GM19238 (cell line): ENCODE data around the gene DTNBP1.
"Not testable (repeated sequence)": the region's sequence is repeated elsewhere in the genome, so short reads cannot be mapped to it uniquely, and the experiment has no call there.

Experiments used
- DNase-seq: peaks from one replicate; pipeline ENCODE4 v3.0.0; 2011; ENCODE audit warnings: low spot score; ENCODE audit not compliant: insufficient read length

DTNBP1 gene

DNA sequence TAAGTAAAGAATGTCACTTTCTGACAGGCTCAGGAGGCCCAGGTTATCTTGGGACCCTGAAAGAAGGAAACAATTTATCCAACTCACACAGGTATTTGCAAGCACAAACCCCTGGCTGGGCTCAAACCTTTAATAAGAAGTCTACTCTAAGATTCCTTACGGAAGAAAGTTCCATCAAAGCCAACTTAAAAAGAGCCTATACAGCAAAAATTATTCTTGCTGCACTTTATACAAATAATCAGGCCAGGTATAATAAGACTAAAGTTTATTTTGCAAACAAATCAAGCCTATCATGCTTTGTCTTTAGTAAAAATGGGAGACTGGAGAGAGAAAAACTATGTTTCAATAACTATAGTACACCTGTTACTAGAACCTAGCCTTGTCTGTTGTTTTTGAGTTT, 102.1 kb downstream of the DTNBP1 start:
- no peak for DNase-seq

DNA sequence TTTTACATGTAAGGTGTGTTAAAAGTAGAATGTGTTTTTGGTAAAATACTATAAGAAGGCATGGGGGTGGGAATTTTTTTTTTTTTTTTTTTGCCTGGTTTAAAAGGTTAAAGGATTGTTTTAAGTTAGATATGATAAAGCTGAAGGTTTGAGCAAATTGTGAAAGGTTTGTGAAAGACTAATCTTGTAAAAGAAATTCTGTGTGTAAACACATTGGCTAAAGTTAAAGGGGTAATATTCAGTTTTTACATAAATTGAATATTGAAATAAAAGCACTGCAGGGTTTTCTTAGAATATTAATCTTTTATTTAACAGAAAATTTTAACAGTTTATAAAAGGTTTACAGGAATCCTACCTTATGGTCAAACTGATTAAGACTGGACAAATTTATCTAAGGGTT, 105.7 kb downstream of the DTNBP1 start:
- DNase-seq: no peak

DNA sequence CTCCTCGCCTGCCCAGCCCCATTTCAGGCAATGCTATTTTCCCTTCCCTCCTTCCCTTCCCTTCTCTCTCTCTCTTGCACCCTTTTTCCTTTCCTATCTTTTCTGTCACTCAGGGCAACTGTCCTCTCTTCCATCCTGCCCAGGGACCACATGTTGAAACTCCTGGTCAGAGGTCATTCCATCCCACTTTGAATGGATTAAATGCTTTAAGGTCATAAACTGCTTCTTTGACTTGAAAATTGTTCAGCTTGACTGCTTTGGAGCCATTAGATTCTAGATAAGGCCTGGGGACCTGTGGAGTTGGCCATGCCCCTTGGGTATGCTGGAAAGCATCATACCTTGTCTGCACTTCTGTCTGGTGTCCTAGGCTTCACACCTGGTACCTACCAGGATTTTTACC, 106.1 kb downstream of the DTNBP1 start:
- no peak for DNase-seq

DNA sequence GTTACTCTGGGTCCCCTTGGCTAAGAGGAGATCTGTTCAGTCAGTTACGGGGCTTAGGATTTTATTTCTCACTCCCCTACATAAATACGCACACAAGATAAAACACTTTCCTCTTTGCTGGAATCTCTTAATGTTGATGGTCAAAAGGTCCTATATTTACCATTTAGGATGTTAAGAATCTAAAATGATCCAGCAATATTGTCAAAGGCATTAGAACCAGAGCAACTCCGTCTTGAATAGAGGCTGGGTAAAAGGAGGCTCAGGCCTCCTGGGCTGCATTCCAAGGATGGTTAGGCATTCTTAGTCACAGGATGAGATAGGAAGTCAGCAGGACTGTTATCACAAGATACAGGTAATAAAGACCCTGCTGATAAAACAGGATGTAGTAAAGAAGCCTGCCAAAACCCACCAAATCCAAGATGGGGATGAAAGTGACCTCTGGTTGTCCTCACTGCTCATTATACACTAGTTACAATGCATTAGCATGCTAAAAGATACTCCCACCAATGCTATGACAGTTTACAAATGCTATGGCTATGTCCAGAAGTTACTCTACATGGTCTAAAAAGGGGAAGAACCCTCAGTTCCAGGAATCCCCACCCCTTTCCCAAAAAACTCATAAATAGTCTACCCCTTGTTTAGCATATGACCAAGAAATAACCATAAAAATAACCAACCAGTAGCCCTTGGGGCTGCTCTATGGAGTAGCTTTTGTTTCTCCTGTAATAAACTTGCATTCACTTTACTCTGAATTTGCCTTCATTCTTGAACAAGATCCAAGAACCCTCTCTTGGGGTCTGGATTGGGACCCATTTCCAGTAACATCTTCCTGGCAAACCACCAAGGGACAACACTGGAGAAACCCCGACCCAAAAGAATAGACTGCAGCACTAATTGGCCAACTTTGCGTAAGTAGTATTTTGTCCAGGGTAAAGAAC, 107.5 kb downstream of the DTNBP1 start:
- no peak for DNase-seq

DNA sequence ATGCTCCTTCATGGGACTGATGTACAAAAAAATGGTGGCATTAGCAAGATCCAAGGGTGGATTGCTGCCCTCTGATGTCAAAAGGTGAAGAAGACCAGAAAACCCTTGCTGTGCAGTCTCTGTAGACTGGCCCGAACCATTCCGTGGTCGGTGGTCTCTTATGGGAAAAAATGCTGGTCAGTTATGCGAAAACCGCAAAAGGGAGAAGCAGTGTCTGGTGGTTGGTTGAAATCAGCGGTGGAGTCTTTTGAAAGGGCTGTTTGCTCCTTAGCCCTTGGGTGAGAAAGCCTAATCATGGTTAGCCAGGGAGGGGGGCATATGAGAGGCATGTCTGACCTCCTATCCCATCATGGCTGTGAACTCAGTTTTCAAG, 108.1 kb downstream of the DTNBP1 start:
- DNase-seq: no peak

DNA sequence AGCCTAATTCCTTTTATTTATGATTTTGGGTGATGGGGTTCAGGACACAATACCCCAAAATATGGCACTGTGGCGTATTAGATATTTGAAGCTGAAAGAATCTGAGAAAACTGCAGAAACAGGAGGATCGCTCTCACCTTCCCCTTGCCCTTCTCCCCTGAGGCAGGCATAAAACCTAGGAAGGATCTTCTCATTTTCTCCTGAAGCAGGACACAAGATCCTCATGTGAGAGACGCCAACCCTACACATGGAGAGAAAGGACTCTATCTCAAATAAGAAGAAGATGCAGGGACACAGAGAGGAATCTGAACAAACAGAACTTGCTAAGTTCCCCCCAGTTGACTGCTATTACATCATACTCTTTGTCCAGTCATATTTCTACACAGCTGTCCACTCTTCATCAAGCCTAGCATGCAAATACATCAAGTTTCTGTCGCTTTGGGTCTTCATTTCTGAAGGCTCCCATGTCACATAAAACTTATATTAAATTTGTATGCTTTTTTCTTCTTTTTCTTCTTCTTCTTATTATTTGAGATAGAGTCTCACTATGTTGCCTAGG, 109.0 kb downstream of the DTNBP1 start:
- no peak for DNase-seq

DNA sequence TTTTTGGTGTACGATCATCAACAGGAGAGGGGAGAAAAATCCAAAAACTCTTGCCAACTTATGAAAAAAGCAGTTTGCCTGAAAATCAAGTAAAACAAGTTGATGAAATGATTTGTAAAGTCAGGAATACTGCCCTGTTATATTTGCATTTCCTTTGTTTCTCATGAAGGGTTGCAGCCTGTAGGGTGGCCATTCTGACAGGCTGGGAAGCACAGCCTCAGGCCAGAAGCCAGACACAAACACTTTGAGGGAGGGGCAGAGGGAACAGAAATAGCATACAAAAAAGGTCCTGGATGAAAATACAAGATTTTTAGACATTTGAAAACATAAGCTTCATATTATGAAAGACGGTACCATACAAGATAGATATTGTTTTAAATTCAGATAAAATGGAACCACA, 109.8 kb downstream of the DTNBP1 start:
- DNase-seq: no peak

DNA sequence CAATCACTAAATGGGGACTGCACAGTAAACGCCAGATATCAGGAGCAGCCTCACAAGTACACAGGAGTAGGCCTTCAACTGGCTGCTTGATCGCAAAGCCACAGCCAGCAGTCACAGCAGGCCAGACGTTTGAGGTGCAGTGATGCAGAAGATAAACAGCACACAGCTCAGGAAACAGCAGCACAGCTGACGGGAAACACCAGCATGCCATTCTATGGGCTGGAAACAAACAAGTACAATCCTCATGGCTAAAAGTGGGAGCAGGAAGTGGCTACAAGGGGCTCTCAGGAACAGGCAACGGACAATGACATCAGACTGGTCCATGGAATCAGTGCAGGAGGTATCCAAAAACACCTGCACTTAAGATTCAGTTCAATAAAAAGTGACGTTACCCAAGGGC, 111.0 kb downstream of the DTNBP1 start:
- no peak for DNase-seq

DNA sequence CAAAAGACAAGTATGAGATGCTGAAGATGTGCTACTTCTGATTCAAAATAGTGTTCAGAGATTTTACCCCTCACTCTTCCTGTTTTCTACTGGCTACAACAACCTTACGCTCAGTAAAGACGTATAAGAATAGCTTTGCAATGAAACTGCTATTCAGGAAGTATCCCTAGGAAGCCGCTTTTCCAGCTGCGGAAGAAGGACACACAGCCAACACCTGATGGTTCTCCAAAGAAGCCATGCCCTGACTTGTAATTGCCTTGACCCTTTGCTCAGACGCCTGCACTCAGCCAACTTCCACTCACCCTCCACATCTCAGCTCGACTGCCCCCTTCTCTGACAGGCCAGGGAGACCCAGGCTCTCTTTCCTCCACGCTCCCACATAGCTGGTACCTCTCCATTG, 111.6 kb downstream of the DTNBP1 start:
- DNase-seq: no peak

DNA sequence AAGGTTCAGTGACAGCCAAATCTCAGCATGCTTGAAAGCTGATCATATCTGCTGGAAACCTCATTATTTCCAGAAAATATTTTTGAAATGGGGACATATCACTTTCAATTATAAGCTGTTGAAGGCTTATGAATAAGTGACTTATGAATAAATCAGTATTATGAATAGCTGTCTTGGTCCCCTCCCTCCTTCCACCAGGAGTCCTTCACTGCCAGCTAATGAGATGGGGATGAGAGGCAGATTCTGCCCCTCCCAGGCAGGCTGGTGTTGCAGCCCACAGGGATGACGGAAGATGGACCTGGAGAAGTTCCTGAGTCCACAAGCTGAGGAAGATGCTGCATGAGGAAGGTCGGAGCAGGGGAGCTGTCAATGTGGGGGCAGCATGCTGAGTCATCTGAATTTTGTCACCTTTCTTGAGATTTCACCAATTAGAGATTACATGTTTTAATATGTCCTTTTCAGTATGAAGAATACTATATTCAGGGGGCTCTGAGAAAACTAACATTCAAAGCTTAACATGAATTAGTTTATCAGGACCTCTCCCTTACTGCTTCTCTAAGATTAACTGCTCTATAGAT, 112.2 kb downstream of the DTNBP1 start:
- no peak for DNase-seq

DNA sequence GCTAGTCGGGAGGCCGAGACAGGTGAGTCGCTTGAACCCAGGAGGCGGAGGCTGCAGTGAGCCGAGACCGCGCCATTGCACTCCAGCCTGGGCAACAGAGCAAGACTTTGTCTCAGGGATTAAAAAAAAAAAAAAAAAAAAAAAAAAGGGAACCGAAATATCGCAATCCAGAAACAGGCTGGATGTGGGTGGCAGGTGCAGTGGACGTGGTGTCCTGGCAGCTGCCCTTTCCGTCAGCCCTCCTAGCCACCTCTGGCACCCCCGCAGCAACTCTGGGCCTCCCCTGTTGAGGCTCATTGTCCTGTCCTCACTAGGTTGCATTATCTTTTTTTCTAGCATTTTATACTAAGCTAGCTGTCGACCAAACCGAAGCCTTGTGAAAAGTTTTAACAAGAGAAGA, 113.5 kb downstream of the DTNBP1 start:
- DNase-seq: no peak

DNA sequence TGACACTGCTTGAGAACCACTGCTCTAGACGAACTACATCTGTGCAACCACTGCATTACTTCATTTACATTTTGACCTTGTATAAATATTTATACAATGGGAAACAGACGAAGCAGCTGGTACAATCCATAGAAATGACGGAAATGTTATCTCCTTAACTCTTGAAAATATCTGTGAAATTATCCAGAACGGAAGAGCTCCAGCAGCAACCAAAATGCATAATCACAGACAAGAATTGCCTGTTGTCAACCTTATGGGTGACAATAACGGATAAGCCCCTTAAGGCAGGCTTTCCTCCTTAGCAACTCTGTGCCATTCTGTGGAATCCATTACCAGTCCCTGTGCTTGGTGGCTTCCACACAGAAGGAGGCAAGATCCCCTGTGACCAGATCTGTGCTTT, 115.4 kb downstream of the DTNBP1 start:
- DNase-seq: no peak

DNA sequence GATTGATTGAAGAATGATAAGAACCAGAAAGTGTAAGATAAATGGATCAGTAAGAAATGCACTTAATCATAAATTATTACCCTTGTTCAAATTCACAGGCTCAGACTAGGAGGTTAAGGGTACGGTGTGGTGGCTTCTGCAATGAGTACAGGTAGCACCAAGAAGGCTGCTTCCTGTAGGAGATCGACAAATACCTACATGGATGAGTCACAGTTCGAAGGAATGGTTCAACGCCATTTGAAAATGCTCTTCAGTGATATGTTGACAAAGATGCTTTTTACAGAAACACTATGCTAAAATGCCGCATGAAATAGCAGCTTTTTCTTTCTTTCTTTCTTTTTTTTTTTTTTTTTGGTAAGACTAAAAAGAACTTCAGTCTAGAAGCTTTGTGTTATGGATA, 116.2 kb downstream of the DTNBP1 start:
- DNase-seq: no peak

DNA sequence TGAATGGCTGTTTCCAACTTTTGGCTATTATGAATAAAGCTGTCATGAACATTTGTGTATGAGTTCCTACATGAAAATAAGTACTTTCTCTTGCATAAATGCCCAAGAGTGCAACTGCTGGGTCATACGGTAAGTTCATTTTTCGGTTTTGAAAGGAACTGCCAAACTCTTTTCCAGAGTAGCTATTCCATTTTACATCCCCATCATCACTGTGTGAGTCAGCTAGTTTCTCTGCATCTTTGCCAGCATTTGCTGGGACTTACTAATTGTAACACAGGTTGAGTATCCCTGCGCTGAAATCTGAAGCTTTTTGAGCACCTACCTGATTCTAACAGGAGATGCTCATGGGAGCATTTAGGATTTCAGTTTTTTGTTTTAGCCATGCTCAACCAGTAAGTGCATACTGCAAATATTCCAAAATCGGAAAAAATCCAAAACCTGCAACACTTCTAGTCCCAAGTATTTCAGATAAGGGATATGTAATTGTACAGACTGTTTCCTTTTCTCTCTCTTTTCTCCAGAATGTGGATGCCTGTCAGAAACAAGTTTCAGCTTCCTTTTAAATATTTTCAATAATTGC, 118.4 kb downstream of the DTNBP1 start:
- no peak for DNase-seq

DNA sequence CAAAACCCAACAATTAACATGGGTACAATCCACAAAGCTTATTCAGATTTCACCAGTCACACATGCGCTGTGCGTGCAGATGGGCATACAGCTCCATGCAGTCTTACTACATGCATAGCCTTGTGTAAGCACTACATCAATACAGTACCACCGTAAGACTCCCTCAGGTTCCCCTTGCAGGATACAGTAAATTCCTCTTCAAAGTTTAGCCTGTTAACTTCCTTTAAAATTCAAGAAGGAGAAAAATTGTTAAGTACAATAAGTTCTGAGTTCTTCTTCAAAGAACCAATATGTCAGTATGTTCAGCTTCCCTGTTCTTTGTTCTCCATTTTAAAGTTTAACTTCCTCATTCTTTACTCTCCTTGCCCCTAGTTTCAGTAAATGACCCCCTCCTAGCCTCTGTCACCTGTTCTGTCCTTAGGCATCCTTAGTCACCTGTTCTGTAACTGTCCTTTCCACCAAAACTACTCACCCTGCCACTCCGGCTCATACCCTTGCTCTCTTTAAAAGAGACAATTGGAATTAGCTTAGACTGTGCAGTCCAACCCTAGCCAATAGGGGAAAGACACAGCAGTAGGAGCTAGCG, 119.4 kb downstream of the DTNBP1 start:
- not testable (repeated sequence) for DNase-seq

DNA sequence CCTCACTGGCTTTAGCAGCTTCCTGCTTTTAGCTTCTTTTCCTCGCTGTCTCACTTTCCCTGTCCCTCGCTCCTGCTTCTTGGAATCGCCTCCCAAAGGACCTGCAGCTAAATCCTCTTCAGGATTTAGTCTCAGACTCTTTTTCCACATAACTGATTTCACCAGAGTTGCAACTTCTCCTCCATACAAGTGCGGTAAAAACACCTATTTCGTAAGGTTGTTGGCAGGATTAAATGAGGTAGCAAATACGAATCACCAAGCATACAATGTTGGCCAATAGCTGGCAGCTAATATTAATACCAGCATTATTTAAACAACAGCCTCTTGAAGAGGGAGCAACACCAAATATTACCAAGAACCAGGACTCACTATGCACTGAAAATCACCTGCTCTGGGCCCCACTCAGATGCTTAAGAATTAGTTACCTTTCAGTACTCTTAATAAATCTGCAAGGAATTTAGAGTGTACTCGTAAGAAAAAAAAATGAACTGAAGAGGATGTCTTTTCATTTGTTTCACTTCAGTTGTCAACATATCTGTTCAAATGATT, 123.0 kb downstream of the DTNBP1 start:
- no peak for DNase-seq

DNA sequence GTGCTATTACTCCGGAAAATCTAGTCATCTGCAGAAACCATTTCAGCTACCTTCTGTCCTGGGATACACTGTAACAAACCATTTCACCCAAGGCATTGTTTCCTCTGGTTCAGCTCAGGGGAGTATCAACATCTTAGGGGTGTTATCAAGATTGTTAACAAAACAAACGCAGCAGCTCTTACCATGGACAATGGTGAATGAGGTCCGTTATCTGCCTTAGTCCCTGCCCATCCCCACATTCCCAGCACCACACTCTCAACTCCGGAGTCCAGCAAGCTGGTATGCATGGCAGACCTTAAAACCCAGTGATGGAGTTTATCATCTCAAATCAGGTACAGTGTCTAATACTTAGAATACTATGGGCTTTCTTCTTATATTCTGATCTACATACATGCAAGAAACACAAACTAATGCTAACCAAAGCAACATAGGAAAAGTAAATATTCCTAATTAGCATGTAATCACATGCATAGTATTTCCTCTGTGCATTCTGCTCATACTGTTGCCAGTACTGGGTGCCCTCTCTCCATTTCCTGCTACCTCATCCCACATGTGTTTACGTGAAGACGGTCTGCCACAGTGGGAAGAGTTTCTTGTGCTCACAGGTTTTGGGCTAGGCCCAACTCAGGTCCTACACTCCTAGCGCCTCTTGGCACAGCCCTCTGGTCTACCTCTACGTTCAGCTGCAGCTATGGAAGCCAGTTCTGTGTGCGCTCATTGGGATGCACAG, 123.9 kb downstream of the DTNBP1 start:
- no peak for DNase-seq

DNA sequence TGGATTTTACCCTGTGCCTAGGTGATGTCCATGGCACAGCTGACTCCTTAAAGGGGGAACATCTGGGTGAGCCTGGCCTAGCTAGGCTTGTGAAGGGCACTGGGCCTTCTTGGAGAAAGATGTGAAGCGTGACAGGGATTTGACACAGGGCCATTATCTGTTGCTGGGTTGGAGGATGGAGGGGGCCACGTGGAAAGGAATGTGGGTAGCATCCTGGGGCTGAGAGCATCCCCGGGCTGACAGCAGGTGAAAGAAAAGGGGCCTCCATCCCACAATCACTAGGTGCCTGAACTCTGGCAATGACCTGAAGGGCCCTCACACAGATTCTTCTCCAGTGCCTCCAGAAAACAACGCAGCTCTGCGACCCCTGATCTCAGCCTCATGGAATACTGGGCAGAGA, 124.7 kb downstream of the DTNBP1 start:
- no peak for DNase-seq

DNA sequence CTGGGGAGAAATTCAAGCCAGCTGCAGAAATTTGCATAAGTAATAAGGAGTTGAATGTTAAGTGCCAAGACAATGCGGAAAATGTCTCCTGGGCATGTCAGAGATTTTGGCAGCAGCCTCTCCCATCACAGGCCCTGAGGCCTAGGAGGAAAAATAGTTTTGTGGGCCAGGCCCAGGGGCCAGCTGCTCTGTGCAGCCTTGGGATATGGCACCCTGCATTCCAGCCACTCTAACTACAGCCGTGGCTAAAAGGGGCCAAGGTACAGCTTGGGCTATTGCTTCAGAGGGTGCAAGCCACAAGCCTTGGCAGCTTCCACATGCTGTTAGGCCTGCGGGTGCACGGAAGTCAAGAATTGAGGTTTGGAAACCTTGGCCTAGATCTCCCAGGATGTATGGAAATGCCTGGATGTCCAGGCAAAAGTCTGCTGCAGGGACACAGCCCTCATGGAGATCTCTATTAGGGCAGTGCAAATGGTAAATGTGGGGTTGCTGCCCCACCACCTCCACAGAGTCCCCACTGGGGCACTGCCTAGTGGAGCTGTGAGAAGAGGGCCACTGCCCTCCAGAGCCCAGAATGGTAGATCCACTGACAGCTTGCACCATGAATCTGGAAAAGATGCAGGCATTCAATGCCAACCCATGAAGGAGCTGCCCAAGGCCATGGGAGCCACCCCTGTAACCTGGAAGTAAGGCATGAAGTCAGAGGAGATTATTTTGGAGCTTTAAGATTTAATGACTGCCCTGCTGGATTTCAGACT, 126.5 kb downstream of the DTNBP1 start:
- DNase-seq: no peak

DNA sequence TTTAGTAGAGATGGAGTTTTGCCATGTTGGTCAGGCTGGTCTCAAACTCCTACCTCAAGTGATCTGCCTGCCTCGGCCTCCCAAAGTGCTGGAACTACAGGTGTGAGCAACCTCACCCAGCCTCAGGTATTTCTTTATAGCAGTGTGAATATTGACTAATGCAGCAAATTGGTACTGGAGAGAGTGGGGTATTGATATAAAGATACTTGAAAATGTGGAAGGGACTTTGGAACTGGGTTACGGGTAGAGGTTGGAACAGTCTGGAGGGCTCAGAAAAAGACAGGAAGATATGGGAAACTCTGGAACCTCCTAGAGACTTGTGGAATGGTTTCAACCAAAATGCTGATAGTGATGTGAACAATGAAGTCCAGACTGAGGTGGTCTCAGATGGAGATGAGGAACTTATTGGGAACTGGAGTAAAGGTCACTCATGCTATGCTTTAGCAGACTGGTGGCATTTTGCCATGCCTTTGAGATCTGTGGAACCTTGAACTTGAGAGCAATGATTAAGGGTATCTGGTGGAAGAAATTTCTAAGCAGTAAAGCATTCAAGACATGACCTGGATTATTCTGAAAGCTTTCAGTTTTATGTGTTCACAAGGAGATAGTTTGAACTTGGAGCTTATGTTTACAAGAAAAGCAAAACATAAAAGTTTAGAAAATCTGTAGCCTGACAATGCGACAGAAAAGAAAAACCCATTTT, 127.2 kb downstream of the DTNBP1 start:
- DNase-seq: no peak
